NCI-H446 treated with DMSO at 0.1 percent for 48 hours (cell line): Measurements from ENCODE around the gene ANKRD65.
"Not testable (repeated sequence)": the region's sequence is repeated elsewhere in the genome, so short reads cannot be mapped to it uniquely, and the experiment has no call there.

Experiments used
- DNase-seq: peaks from one replicate; lab custom pipeline; 2025; lab: John Stamatoyannopoulos, UW

The ANKRD65 gene

GRCh38 chr1:1421147-1421906 is at the start of gene ANKRD65:
TSS of gene ANKRD65 (minus strand) at chr1:1421276. CDS start at chr1:1421005, 271 bp downstream.
- no peak for DNase-seq

- DNase-seq = not testable (repeated sequence)
Observed at GRCh38 chr1:1468196-1468985, 47.3 kb upstream of the ANKRD65 start.

- no peak for DNase-seq
Observed at GRCh38 chr1:1463312-1463711, 42.2 kb upstream of the ANKRD65 start.

- DNase-seq = no peak
Observed at GRCh38 chr1:1462318-1462966, 41.4 kb upstream of the ANKRD65 start.

GRCh38 chr1:1461721-1462317 is 40.7 kb upstream of the ANKRD65 start:
- no peak for DNase-seq

- no peak for DNase-seq
Observed at GRCh38 chr1:1460540-1461130, 39.6 kb upstream of the ANKRD65 start.

GRCh38 chr1:1459711-1460110 is 38.6 kb upstream of the ANKRD65 start:
- not testable (repeated sequence) for DNase-seq

- not testable (repeated sequence) for DNase-seq
Observed at GRCh38 chr1:1459156-1459555, 38.1 kb upstream of the ANKRD65 start.

- not testable (repeated sequence) for DNase-seq
Observed at GRCh38 chr1:1456683-1457255, 35.7 kb upstream of the ANKRD65 start.

GRCh38 chr1:1455934-1456333 is 34.9 kb upstream of the ANKRD65 start:
- not testable (repeated sequence) for DNase-seq

GRCh38 chr1:1455366-1455884 is 34.3 kb upstream of the ANKRD65 start:
- DNase-seq = no peak

GRCh38 chr1:1454286-1455056 is 33.4 kb upstream of the ANKRD65 start:
- DNase-seq = not testable (repeated sequence)

- DNase-seq = no peak
Observed at GRCh38 chr1:1452882-1453281, 31.8 kb upstream of the ANKRD65 start.

GRCh38 chr1:1452365-1452739 is 31.3 kb upstream of the ANKRD65 start:
- not testable (repeated sequence) for DNase-seq

GRCh38 chr1:1451696-1452364 is 30.8 kb upstream of the ANKRD65 start:
- DNase-seq = no peak

GRCh38 chr1:1450616-1451015 is 29.5 kb upstream of the ANKRD65 start:
- DNase-seq = not testable (repeated sequence)

GRCh38 chr1:1449099-1449739 is 28.1 kb upstream of the ANKRD65 start, which contains the start of gene ATAD3C:
TSS of gene ATAD3C (plus strand) at chr1:1449689. CDS start at chr1:1450684, 995 bp downstream.
- DNase-seq = no peak

GRCh38 chr1:1446631-1447030 is 25.6 kb upstream of the ANKRD65 start:
- not testable (repeated sequence) for DNase-seq

GRCh38 chr1:1442069-1442770 is 21.1 kb upstream of the ANKRD65 start:
- DNase-seq = no peak
